KMS-11 (cell line): ENCODE data around the gene CDH11.

Experiments
- H2AFZ ChIP-seq: fragments of 200-600 bp; sonication (generic); 2 replicates; pipeline ENCODE4 v1.6.1; 2016; ENCODE audit warnings: antibody characterized with exemption, mixed run types, low read depth
- H3K27ac ChIP-seq: fragments of 200-600 bp; sonication (generic); 2 replicates; pipeline ENCODE4 v1.6.1; 2016; ENCODE audit warnings: mild to moderate bottlenecking, mixed run types
- H3K27me3 ChIP-seq: fragments of 200-600 bp; sonication (generic); 2 replicates; pipeline ENCODE4 v1.6.1; 2017; ENCODE audit warnings: mild to moderate bottlenecking, low read depth, mixed run types, moderate library complexity; ENCODE audit not compliant: insufficient read depth
- H3K36me3 ChIP-seq: fragments of 200-600 bp; sonication (generic); 2 replicates; pipeline ENCODE4 v1.6.1; 2017; ENCODE audit warnings: mild to moderate bottlenecking, mixed run types; ENCODE audit not compliant: insufficient read depth
- H3K4me1 ChIP-seq: fragments of 200-600 bp; sonication (generic); 2 replicates; pipeline ENCODE4 v1.6.1; 2016; ENCODE audit warnings: mild to moderate bottlenecking, low read depth, mixed run types; ENCODE audit not compliant: poor library complexity, severe bottlenecking
- H3K4me2 ChIP-seq: fragments of 200-600 bp; sonication (generic); 2 replicates; pipeline ENCODE4 v1.7.0; 2016; ENCODE audit warnings: mild to moderate bottlenecking, mixed run types
- H3K4me3 ChIP-seq: fragments of 200-600 bp; sonication (generic); IDR thresholded peaks from 2 replicates; pipeline ENCODE4 v1.6.1; 2017; ENCODE audit warnings: low read depth, low read length, mixed read lengths; ENCODE audit not compliant: insufficient read depth
- H3K79me2 ChIP-seq: fragments of 200-600 bp; sonication (generic); 2 replicates; pipeline ENCODE4 v1.6.1; 2016; ENCODE audit warnings: low read depth, mixed run types; ENCODE audit not compliant: insufficient read depth
- H3K9ac ChIP-seq: fragments of 200-600 bp; sonication (generic); 2 replicates; pipeline ENCODE4 v1.6.1; 2016; ENCODE audit warnings: mild to moderate bottlenecking, mixed run types
- H4K20me1 ChIP-seq: fragments of 200-600 bp; sonication (generic); 2 replicates; pipeline ENCODE4 v1.6.1; 2016; ENCODE audit warnings: mild to moderate bottlenecking, mixed run types; ENCODE audit not compliant: insufficient read depth
- CTCF ChIP-seq: fragments of 200-600 bp; sonication (generic); conservative IDR thresholded peaks from 2 replicates; pipeline ENCODE4 v1.6.1; 2017; ENCODE audit warnings: low read depth, mild to moderate bottlenecking, antibody characterized with exemption, low read length, moderate library complexity, mixed read lengths

Gene CDH11

GRCh38 chr16:65125322-65125721 is 3.5 kb upstream of the CDH11 start:
- TF ChIP-seq CTCF, result no peak
- Histone ChIP-seq H3K4me2 (no peak overlapping the region), H3K4me1 (no peaks in the 10 kb centered on the region), H3K27ac (no peak overlapping the region), H3K9ac (no peak overlapping the region), H3K79me2 (no peaks in the 10 kb centered on the region), H3K4me3 (no peak overlapping the region), H3K36me3 (no peaks in the 10 kb centered on the region), H4K20me1 (no peaks in the 10 kb centered on the region), H3K27me3 (no peaks in the 10 kb centered on the region), H2AFZ (no peak overlapping the region)

GRCh38 chr16:65124596-65124995 is 2.7 kb upstream of the CDH11 start:
- Histone ChIP-seq H3K4me3 (no peak overlapping the region), H4K20me1 (no peaks in the 10 kb centered on the region)

GRCh38 chr16:65124212-65124548 is 2.3 kb upstream of the CDH11 start:
- Histone ChIP-seq H3K79me2 (no peaks in the 10 kb centered on the region), H3K4me1 (no peaks in the 10 kb centered on the region), H4K20me1 (no peaks in the 10 kb centered on the region), H3K4me3 (no peak overlapping the region), H3K4me2 (no peak overlapping the region), H3K27ac (no peak overlapping the region), H3K9ac (no peak overlapping the region), H3K36me3 (no peaks in the 10 kb centered on the region), H2AFZ (no peak overlapping the region), H3K27me3 (no peaks in the 10 kb centered on the region)
- no peak for TF ChIP-seq CTCF

More at GRCh38 chr16:65124596-65124995, 2.7 kb upstream of the CDH11 start:
- no peak overlapping the region for H2AFZ ChIP-seq
- H3K9ac ChIP-seq, result no peak overlapping the region
- no peaks in the 10 kb centered on the region for H3K36me3 ChIP-seq
- H3K4me2 ChIP-seq, result no peak overlapping the region
- H3K4me1 ChIP-seq, result no peaks in the 10 kb centered on the region
- H3K27ac ChIP-seq, result no peak overlapping the region
- H3K79me2 ChIP-seq, result no peaks in the 10 kb centered on the region
- TF ChIP-seq CTCF, result no peak
- H3K27me3 ChIP-seq, result no peaks in the 10 kb centered on the region

- H4K20me1 ChIP-seq, result no peaks in the 10 kb centered on the region
- no peak for TF ChIP-seq CTCF
- no peak overlapping the region for H2AFZ ChIP-seq
- H3K4me1 ChIP-seq, result no peaks in the 10 kb centered on the region
- no peak overlapping the region for H3K4me3 ChIP-seq
- H3K9ac ChIP-seq, result no peak overlapping the region
- H3K27ac ChIP-seq, result no peak overlapping the region
- no peaks in the 10 kb centered on the region for H3K79me2 ChIP-seq
- no peak overlapping the region for H3K4me2 ChIP-seq
- no peaks in the 10 kb centered on the region for H3K27me3 ChIP-seq
- no peaks in the 10 kb centered on the region for H3K36me3 ChIP-seq
Observed at GRCh38 chr16:65123396-65124211, 1.7 kb upstream of the CDH11 start.
